DMS 273 treated with DMSO at 0.1 percent for 48 hours (cell line): Measurements from ENCODE around the gene FKBP15.

Experiments
- DNase-seq: peaks from one replicate; lab custom pipeline; 2025; lab: John Stamatoyannopoulos, UW

Gene FKBP15

DNA sequence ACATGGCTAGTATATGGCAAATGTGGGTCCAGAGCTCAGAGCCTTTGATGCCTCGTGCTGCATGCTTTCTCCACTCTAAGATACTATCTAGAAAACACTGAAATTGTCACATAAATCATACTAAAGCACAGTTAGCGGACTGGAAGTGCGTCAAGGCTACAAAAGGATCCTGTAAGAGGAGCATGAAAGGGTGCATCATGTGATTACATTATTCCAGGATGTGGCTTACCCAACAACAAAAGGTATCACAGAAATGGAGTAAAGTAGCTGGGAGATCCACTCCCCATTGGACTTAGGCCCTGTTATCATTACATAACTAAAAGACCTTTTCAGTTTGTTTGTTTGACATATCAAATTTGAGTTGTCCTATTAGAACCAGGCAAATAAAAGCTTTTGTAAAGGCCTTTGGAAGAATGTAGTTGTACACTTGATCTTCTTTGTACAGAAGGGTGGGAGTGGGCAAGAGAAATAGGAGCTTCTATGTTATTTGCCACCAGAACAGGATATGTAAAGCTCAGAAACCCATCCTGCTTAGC is 7.1 kb upstream of the FKBP15 start:
- DNase-seq = no peak

DNA sequence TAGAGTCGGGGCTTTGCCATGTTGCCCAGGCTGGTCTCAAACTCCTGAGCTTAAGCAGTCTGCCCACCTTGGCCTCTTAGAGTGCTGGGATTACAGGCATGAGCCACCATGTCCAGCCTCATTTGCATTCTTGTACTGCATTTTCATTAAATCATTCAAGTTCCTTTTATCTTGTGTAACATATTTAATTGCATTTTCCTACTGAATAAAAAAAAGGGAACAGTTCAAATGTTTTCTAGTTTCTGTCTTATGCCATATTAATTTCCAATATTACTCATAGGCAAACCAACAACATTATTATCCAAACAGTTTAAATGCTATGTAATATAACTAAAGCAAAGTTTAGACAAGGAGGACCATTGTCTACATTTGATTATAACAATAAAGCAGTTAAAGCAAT is 6.4 kb upstream of the FKBP15 start:
- DNase-seq = no peak

GRCh38 chr9:113223963-113224362 is 2.9 kb upstream of the FKBP15 start:
- DNase-seq = no peak

- DNase-seq = no peak
Observed at GRCh38 chr9:113222482-113222841, 1.4 kb upstream of the FKBP15 start.

- DNase-seq = no peak
Observed at GRCh38 chr9:113221800-113222481, 864 bp upstream of the FKBP15 start.

GRCh38 chr9:113220467-113221002 is 542 bp downstream of the FKBP15 start:
- no peak for DNase-seq

- DNase-seq = no peak
Observed at GRCh38 chr9:113219969-113220368, 1.1 kb downstream of the FKBP15 start.

DNA sequence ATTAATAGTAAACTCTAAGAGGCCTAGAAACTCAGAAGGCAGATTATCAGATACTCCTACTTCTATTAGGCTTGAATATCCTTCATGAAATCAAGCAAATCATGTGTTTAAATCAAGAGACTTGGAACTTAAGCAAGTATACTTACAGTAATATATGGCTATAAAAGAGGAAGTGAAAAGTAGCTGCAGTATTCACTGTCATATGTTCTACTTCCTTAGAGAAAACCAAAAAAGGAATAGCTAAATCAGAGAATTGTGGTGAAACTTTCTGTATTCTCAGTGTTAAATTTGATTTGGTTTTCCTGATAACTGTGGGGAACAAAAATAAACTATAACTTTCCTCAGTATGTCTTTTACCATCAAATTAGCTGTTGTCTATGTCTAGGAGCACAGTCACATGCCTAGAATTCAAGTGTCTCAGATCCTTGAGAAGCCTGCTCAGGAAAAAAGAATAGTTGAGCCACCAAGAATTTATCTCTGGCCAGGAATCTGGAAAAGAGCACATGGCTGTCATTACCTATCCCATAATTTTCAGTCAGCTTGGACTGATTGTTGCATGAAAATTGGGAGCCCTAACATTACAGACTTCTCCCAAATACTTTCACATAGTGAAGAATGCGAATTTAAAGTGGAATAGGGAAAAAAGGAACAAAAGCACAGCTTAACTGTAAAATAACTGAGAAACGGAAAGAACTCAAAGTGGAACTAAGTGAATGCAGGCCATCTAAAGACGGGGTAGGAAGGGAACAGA is 1.7 kb downstream of the FKBP15 start:
- DNase-seq = no peak

DNA sequence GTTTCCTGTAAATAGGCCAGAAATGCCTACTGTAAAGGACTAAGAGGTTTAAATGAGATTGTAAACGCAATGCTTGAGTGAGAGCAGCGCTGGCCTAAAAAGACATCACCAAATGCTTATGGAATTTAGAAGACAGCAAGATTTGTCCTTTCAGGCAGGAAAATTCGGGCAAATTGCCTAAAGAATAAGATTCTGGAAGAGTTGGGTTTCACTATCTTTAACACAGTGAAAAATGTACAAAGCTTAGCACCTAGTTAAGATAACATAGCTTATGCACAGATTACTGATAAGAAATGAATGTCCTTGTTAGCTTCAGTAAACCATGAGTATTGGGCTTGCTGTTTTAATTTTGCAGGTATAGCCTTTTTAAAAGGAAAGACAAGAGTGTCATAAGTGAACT is 4.7 kb downstream of the FKBP15 start:
- no peak for DNase-seq

- no peak for DNase-seq
Observed at GRCh38 chr9:113215132-113215531, 5.9 kb downstream of the FKBP15 start.

DNA sequence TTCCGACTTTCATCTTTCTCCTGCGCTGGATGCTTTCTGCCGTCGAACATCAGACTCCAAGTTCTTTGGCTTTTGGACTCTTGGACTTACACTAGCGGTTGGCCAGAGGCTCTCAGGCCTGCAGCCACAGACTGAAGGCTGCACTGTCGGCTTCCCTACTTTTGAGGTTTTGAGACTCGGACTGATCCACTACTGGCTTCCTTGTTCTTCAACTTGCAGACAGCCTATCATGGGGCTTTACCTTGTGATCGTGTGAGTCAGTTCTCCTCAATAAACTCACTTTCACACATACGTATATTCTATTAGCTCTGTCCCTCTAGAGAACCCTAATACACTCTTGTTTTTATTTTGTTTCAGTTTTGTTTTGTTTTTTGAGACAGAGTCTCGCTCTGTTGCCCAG is 10.3 kb downstream of the FKBP15 start:
- DNase-seq = no peak

DNA sequence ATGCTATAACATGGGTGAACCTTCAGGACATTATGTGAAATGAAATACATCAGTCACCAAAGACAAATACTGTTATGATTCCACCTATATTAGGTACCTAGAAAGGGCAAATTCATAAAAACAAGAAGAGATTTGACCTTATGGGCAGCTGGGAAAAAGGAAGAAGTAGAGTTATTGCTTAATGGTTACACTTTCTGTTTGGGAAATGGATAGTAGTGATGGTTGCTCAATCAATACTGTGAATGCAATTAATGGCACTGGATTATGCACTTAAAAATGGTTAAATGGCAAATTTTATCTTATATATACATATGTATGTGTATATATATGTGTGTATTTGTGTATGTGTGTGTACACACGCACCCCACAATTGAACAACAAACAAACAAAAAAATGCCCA is 15.2 kb downstream of the FKBP15 start:
- DNase-seq = no peak

DNA sequence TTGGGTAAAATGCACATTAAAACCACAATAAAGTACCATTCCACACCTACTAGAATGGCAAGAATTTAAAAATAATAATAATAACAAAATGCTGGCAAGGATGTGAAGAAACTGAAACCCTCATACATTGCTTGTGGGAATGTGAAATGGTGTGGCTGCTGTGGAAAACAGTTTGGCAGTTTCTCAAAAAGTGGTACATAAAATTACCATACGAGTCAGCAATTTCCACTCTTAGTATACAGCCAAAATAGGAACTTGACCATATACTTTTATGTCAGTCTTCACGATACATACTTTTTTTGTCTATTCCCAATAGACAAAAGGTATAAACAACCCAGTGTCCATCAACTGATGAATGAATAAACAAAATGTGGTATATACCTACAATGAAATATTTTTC is 15.6 kb downstream of the FKBP15 start:
- DNase-seq = no peak

- no peak for DNase-seq
Observed at GRCh38 chr9:113199683-113200329, 21.3 kb downstream of the FKBP15 start.

DNA sequence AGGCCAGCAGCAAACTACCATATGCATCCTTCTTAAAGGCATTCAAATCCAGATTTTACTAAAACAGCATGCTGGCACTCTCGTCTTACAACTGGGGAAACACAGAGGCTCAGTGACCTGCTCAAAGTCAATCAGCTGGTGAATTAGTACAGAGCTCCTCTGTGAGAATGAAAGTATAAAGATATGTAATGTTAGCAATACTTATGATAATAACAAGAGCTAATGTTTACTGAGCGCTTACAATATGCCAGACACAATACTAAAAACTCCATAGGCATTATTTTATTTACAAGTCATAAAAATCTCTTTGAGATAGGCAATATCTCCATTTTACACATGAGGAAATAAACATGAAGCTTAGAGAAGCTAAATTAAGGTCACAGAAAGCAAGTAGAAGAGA is 28.6 kb downstream of the FKBP15 start:
- DNase-seq = no peak

DNA sequence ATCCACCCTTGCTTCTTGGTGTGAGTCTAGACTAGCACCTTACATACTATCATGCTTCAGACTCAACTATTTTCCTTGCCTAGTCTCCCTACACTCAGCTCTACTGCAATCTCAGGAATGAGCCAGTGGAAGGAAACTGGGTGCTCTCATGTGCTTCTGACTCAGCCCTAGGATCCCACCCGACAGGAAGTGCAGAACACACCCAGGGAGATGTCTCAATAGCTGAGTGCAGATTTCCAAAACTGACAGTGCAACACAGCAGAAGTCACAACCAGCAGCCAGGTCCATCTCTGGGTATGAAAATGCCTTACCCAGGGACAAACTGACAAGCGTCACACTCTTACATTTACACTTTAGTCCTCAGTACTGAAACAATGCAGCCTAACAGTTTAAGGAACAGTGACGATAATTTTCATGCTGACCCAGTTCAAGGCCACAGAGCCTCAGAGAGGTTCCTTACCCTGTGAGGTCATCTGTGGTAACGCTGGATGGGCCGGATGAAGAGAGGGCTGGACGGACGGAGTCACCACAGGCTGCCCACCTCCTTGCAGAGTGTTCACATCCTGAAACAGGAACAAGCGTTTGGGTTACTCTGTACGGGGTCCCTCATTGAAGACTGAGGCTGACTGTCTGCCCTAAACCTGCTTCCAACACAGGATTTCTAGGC is 33.0 kb downstream of the FKBP15 start:
- no peak for DNase-seq

GRCh38 chr9:113186137-113186755 is 34.8 kb downstream of the FKBP15 start:
- DNase-seq = no peak

DNA sequence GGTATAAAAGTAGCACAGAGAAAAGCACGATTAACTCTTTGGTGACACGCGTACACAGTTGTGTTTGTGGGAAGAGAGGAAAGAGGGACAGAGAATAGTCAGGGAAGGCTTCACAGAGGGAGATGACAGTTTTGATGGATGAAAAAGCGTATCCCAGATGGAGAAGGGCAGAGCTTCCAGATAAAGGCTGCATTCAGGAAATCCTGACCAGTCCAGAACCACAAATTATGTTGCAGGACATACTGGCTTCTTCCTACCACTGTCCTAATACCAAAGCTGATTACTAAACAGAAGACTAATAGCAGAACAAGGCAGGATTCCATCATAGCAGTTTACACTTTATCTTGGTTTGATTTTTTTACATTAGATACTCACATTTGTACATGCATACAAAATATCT is 35.8 kb downstream of the FKBP15 start:
- no peak for DNase-seq

DNA sequence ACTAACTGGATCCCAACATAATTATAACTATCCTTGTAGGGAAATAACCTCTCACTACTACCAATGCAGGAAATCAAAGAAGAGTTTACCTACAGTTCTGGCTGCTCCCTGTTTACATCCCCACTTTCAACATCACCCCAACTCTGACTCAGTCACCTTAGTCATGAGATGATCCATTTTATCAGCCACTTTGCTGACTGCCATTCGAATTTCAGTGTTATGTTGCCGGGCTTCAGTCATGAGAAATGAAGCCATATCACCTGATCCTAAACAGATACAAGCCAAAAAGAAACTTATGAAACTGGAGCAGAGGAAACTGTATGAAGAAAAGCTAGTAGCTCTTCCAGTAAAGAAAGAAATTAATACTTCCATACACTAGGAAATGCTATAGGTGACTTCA is 36.5 kb downstream of the FKBP15 start:
- no peak for DNase-seq

DNA sequence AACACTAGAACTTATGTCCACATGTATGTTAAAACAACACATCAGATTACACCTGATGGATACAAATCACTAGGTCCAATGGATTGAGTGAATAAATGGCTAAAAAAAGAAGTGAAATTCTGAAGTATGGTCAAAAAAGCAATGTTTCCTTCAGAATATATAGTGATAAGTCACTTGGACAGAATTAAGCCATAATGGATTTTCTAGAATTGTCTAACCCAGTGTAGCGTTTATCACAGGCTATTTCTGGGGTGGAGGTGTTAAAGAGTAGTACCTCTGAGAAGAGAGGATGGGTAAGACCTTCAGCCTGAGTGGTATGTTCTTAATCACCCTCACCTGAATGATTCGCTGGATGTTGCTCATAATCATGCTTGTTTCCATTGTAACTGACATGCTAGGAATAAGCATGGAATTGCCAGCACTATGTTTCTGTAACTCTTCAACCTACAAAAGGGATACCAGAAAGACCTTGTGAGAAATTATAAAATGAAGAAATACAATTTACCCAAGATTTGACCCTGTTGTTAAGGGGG is 37.1 kb downstream of the FKBP15 start:
- DNase-seq = no peak

- no peak for DNase-seq
Observed at GRCh38 chr9:113181165-113181564, 39.9 kb downstream of the FKBP15 start.

DNA sequence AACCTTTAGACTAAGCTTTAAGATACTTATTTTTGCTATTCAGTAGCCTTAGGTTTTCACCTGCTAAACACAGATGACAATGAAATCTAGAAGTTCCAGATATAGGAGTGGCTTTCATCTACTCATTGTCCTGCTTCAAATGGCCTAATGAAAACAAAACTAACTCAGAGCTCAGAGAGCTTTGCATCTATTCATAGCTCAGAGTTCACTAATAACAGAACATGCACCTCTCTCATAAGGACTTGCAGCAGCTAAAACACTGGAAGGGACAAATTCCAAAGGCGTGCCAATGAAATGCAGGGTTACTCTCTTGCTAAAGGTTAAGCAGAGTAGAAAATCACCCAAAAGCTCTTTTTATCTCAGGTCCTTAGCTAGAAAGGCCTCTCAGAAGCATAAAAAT is 41.2 kb downstream of the FKBP15 start:
- DNase-seq = no peak
